Ishikawa (cell line): Measurements from ENCODE around the gene BBS9.

Source experiments
- CEBPB ChIP-seq: IDR thresholded peaks from 2 replicates; pipeline ENCODE4 v1.6.1; 2012
- EGR1 ChIP-seq: IDR thresholded peaks from 2 replicates; pipeline ENCODE4 v1.6.1; 2012
- EP300 ChIP-seq: IDR thresholded peaks from 2 replicates; pipeline ENCODE4 v1.6.1; 2012; ENCODE audit warnings: borderline replicate concordance
- RAD21 ChIP-seq: IDR thresholded peaks from 2 replicates; pipeline ENCODE4 v1.6.1; 2012; ENCODE audit warnings: low read depth
- REST ChIP-seq: IDR thresholded peaks from 2 replicates; pipeline ENCODE4 v1.6.1; 2012; ENCODE audit warnings: low read depth, mild to moderate bottlenecking
- TAF1 ChIP-seq: IDR thresholded peaks from 2 replicates; pipeline ENCODE4 v1.6.1; 2012; ENCODE audit warnings: low read depth, mild to moderate bottlenecking
- TCF12 ChIP-seq: IDR thresholded peaks from 2 replicates; pipeline ENCODE4 v1.6.1; 2012; ENCODE audit warnings: low read depth
- TEAD4 ChIP-seq: IDR thresholded peaks from 2 replicates; pipeline ENCODE4 v1.6.1; 2012
- USF1 ChIP-seq: IDR thresholded peaks from 2 replicates; pipeline ENCODE4 v1.6.1; 2012
- YY1 ChIP-seq: IDR thresholded peaks from 2 replicates; pipeline ENCODE4 v1.6.1; 2012; ENCODE audit warnings: low read depth
- TF ChIP-seq, protein P1 (sequence below): IDR thresholded peaks from 2 replicates; pipeline ENCODE4 v1.6.1; 2012

- TF ChIP-seq CEBPB, result no peak
- TF ChIP-seq, protein P1, sequence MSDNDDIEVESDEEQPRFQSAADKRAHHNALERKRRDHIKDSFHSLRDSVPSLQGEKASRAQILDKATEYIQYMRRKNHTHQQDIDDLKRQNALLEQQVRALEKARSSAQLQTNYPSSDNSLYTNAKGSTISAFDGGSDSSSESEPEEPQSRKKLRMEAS, result no peak
- TF ChIP-seq USF1, result no peak
- TF ChIP-seq YY1, result no peak
- no peak for TF ChIP-seq RAD21
- TF ChIP-seq REST, result no peak
- TF ChIP-seq EP300, result no peak
- no peak for TF ChIP-seq TAF1
- TF ChIP-seq TCF12, result no peak
- no peak for TF ChIP-seq EGR1
- TF ChIP-seq TEAD4, result no peak
Measured at GRCh38 chr7:33286501-33286900, 157.1 kb downstream of the BBS9 start.
